PC-3 (cell line): ENCODE results near the gene FLT1. TPM values are rescaled to one million over a fixed set of nuclear protein-coding genes. Genes with fewer than 3 reads are reported as not detected.

ENCODE experiments used
- ATAC-seq: fragments of 200-7000 bp; cut with Tn5 transposase; 2 replicates; pipeline ENCODE4 v1.9.1; 2020; ENCODE audit warnings: mild to moderate bottlenecking, moderate library complexity
- BruUV-seq: library from RNA; stranded (reverse); fragments of 400-500 nt; replicated peaks from 2 replicates; lab custom pipeline; 2021; lab: Mats Ljungman, UMichigan
- CTCF ChIA-PET: fragments of 300-600 bp; sonication (Branson Sonifier 250); formaldehyde crosslinking; loops from one replicate; lab custom pipeline; 2022; ENCODE audit warnings: antibody characterized with exemption; lab: Charles Lee
- POLR2A ChIA-PET: fragments of 300-600 bp; sonication (Branson Sonifier 250); formaldehyde crosslinking; loops from one replicate; lab custom pipeline; 2022; ENCODE audit warnings: antibody characterized with exemption; ENCODE audit not compliant: unreplicated experiment; lab: Charles Lee
- DNase-seq: peaks from one replicate; pipeline ENCODE4 v3.0.0-alpha.2; 2015
- H2AFZ ChIP-seq: fragments of 300-600 bp; sonication (generic); 2 replicates; pipeline ENCODE4 v1.6.0; 2016; ENCODE audit warnings: antibody characterized with exemption, low read length
- H3F3A ChIP-seq: fragments of 300-600 bp; sonication (generic); one replicate; pipeline ENCODE4 v1.6.0; 2017; ENCODE audit warnings: antibody characterized with exemption, low read length, control low read depth, mild to moderate bottlenecking; ENCODE audit not compliant: unreplicated experiment
- H3K27ac ChIP-seq: fragments of 300-600 bp; sonication (generic); 2 replicates; pipeline ENCODE4 v1.5.1; 2016; ENCODE audit warnings: mild to moderate bottlenecking, low read length
- H3K27me3 ChIP-seq: fragments of 300-600 bp; sonication (generic); 2 replicates; pipeline ENCODE4 v1.6.1; 2016; ENCODE audit warnings: low read length, mixed read lengths
- H3K36me3 ChIP-seq: fragments of 300-600 bp; sonication (generic); 2 replicates; pipeline ENCODE4 v1.6.1; 2016; ENCODE audit warnings: low read depth, mixed run types, low read length, mixed read lengths
- H3K4me1 ChIP-seq: fragments of 300-600 bp; sonication (generic); 2 replicates; pipeline ENCODE4 v1.5.1; 2016; ENCODE audit warnings: low read length; ENCODE audit not compliant: insufficient read depth
- H3K4me2 ChIP-seq: fragments of 300-600 bp; sonication (generic); 2 replicates; pipeline ENCODE4 v1.6.0; 2016; ENCODE audit warnings: low read length
- H3K4me3 ChIP-seq: fragments of 300-600 bp; sonication (generic); 2 replicates; pipeline ENCODE4 v1.5.1; 2016; ENCODE audit warnings: mild to moderate bottlenecking, low read length, mixed read lengths
- H3K79me2 ChIP-seq: fragments of 300-600 bp; sonication (generic); 2 replicates; pipeline ENCODE4 v1.6.1; 2017; ENCODE audit warnings: low read length, mixed read lengths
- H3K9ac ChIP-seq: fragments of 300-600 bp; sonication (generic); 2 replicates; pipeline ENCODE4 v1.6.0; 2016; ENCODE audit warnings: mild to moderate bottlenecking, low read length
- H3K9me2 ChIP-seq: fragments of 300-600 bp; sonication (generic); replicated peaks from 2 replicates; pipeline ENCODE4 v1.6.1; 2016; ENCODE audit warnings: mixed run types, low read length, mixed read lengths
- H3K9me3 ChIP-seq: fragments of 300-600 bp; sonication (generic); 2 replicates; pipeline ENCODE4 v1.6.1; 2016; ENCODE audit warnings: low read length, mixed read lengths
- H4K20me1 ChIP-seq: fragments of 300-600 bp; sonication (generic); 2 replicates; pipeline ENCODE4 v1.6.1; 2016; ENCODE audit warnings: low read length, mixed read lengths
- CTCF ChIP-seq: fragments of 300-600 bp; sonication (generic); conservative IDR thresholded peaks from 2 replicates; pipeline ENCODE4 v1.5.1; 2017; ENCODE audit warnings: antibody characterized with exemption, low read depth, mild to moderate bottlenecking, low read length
- EZH2 ChIP-seq: fragments of 300-600 bp; sonication (generic); IDR thresholded peaks from one replicate; pipeline ENCODE4 v1.6.1; 2017; ENCODE audit warnings: antibody characterized with exemption, mild to moderate bottlenecking, low read length; ENCODE audit not compliant: unreplicated experiment
- EZH2phosphoT487 ChIP-seq: fragments of 300-600 bp; sonication (generic); IDR thresholded peaks from 2 replicates; pipeline ENCODE4 v1.6.1; 2018; ENCODE audit warnings: mild to moderate bottlenecking, antibody characterized with exemption, low read length, borderline replicate concordance
- intact Hi-C: fragments of 100-400 bp; cut with micrococcal nuclease; formaldehyde crosslinking; loops from 2 replicates; pipeline ENCODE4 v1.9.0; 2023
- total RNA-seq: library from RNA; depleted of rRNA; stranded (reverse); fragments of >200 nt; gene quantifications from 2 replicates; pipeline ENCODE4 v1.2.3, GENCODE V29; 2014

FLT1 gene
- total RNA-seq, 1 experiment from 2014 or later, result 1.2 TPM

GRCh38 chr13:28485097-28485496 lies 9.8 kb downstream of the FLT1 start:
- POLR2A ChIA-PET, result no interaction called here
- Histone ChIP-seq H3K4me3 (no peak overlapping the region), H3K9me2 (no peaks in the 10 kb centered on the region), H3K79me2 (no peaks in the 10 kb centered on the region), H3K27ac (no peak overlapping the region), H3K9ac (no peak overlapping the region), H3K9me3 (no peaks in the 10 kb centered on the region), H4K20me1 (no peaks in the 10 kb centered on the region), H3K4me2 (no peak overlapping the region), H3K36me3 (no peaks in the 10 kb centered on the region), H3K27me3 (peaks cover 58% of the 10 kb centered on the region), H3F3A (no peaks in the 10 kb centered on the region), H2AFZ (no peak overlapping the region), H3K4me1 (no peaks in the 10 kb centered on the region)
- CTCF ChIA-PET, result no interaction called here
- intact Hi-C loops, result no loop called here
- DNase-seq (no peak), ATAC-seq (no peak)
- BruUV-seq, result no TSS peak
- TF ChIP-seq EZH2 (no peak), CTCF (no peak), EZH2phosphoT487 (no peak)

- H3K79me2 ChIP-seq, result no peaks in the 10 kb centered on the region
- no peak overlapping the region for H3K9ac ChIP-seq
- no peak overlapping the region for H3K27ac ChIP-seq
- no peaks in the 10 kb centered on the region for H3K36me3 ChIP-seq
- no TSS peak for BruUV-seq
- no peak overlapping the region for H2AFZ ChIP-seq
- no peaks in the 10 kb centered on the region for H3K4me1 ChIP-seq
- ChIA-PET CTCF (no interaction called here), POLR2A (no interaction called here)
- H4K20me1 ChIP-seq, result no peaks in the 10 kb centered on the region
- H3K9me2 ChIP-seq, result no peaks in the 10 kb centered on the region
- ATAC-seq, result no peak
- no peak for TF ChIP-seq EZH2
- TF ChIP-seq CTCF, result no peak; the same call in 1 of the 2 replicates
- TF ChIP-seq EZH2phosphoT487, result no peak
- no peak overlapping the region for H3K4me2 ChIP-seq
- no peak for DNase-seq
- no peaks in the 10 kb centered on the region for H3K9me3 ChIP-seq
- intact Hi-C loops, result no loop called here
- no peak overlapping the region for H3K4me3 ChIP-seq
- no peaks in the 10 kb centered on the region for H3F3A ChIP-seq
- H3K27me3 ChIP-seq, result peaks cover 59% of the 10 kb centered on the region
Measured at GRCh38 chr13:28483313-28483931, 11.5 kb downstream of the FLT1 start.

- no peak overlapping the region for H3K4me3 ChIP-seq
- ChIA-PET CTCF (no interaction called here), POLR2A (no interaction called here)
- no peaks in the 10 kb centered on the region for H3K9me3 ChIP-seq
- H3K36me3 ChIP-seq, result no peaks in the 10 kb centered on the region
- no TSS peak for BruUV-seq
- H3K4me1 ChIP-seq, result peaks cover 11% of the 10 kb centered on the region; the same call in 1 of the 2 replicates
- H3K4me2 ChIP-seq, result no peak overlapping the region
- H3K9ac ChIP-seq, result no peak overlapping the region
- intact Hi-C loops, result no loop called here
- peaks cover 65% of the 10 kb centered on the region for H3K27me3 ChIP-seq
- no peaks in the 10 kb centered on the region for H3K79me2 ChIP-seq
- TF ChIP-seq EZH2phosphoT487 (no peak), CTCF (no peak), EZH2 (no peak)
- DNase-seq (no peak), ATAC-seq (no peak)
- no peaks in the 10 kb centered on the region for H3F3A ChIP-seq
- no peak overlapping the region for H2AFZ ChIP-seq
- H3K9me2 ChIP-seq, result no peaks in the 10 kb centered on the region
- H4K20me1 ChIP-seq, result no peaks in the 10 kb centered on the region
- no peak overlapping the region for H3K27ac ChIP-seq
Measured at GRCh38 chr13:28479005-28479404, 15.9 kb downstream of the FLT1 start.
